ENCODE data around the gene ACVR2B.

The ACVR2B gene

DNA sequence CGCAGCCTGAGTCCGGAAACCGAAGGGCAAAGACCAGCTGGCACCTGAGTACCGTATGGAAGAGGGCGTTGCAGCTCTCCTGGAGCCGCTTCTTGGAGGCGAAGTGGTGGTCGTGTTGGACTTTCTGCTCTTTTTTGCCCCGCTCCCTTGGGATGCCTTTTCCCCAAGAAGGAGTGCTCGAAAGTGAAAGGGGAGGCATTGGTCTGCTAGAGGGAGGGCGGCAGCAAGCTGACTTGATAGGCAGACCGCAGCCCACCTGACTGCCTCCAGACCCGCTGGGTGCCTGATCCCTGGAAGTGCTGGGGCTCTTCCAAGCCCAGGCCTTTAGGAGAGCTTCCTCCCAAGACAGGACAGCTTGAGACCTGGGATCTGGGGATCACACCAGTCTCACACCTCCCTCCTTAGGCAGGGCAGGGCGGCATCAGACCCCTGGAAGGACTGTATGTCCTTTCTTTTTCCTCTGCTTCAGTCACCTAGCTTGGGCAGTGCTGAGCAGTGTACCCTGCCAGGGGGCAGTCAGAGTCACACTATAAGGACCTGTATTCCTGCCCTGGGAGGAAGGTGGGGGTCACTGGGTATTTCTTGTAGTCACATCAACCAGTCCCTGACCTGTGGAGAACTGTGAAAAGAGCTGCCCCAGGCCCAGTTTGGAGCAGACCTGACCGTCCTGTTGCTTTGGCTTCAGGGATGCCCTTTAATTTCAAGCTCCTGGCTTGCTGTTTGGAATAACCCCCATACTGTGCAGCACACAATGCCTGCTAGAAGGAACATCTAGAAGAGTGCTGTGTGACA, 2.1 kb downstream of the ACVR2B start:
- no peak for DNase-seq (ENCODE audit: low spot score)
- TF ChIP-seq, protein P1, sequence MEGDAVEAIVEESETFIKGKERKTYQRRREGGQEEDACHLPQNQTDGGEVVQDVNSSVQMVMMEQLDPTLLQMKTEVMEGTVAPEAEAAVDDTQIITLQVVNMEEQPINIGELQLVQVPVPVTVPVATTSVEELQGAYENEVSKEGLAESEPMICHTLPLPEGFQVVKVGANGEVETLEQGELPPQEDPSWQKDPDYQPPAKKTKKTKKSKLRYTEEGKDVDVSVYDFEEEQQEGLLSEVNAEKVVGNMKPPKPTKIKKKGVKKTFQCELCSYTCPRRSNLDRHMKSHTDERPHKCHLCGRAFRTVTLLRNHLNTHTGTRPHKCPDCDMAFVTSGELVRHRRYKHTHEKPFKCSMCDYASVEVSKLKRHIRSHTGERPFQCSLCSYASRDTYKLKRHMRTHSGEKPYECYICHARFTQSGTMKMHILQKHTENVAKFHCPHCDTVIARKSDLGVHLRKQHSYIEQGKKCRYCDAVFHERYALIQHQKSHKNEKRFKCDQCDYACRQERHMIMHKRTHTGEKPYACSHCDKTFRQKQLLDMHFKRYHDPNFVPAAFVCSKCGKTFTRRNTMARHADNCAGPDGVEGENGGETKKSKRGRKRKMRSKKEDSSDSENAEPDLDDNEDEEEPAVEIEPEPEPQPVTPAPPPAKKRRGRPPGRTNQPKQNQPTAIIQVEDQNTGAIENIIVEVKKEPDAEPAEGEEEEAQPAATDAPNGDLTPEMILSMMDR (IDR thresholded peaks at IDR 0.05; ENCODE audit: extremely low read depth, missing control alignments) = no peak

DNA sequence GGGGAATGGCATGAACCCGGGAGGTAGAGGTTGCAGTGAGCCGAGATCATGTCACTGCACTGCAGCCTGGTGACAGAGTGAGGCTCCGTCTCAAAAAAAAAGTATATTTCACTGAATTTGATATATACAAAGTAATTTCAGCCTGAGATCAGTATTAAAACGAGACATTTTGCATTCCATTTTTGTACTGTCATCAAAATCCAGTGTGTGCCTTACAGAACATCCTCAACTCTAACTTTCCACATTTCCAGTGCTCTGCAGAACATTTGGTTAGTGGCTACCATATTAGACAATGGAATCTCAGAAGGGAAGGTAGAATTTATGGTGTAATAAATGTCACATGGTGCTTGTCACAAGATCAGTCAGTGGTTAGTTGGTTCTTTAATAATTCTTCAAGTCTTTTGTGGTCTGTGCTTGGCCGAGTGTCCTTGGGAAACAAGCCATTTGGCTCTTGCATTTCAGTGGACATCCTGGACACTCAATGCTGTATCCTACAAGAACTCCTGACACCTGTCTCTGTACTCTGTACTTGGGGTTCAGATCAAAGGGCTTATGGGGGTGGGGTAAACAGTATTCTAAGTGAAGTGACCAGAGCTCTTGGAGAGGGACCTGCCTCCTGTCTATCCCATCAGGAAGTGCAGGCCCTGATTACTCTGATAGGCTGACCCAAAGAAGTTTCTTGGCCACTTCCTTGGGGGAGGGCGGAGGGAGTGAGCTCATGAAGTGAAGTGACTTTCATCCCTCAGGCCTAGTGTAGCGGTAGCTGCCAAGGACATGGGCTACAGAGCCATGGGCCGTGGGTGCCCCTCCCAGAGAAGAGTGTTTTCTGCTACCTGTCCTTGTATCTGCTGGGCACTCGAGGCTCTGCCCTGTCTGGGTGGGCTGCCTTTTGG, 3.7 kb downstream of the ACVR2B start:
- peak; percentile 6 for DNase-seq (ENCODE audit: low spot score)
- TF ChIP-seq, protein P1 (IDR thresholded peaks at IDR 0.05; ENCODE audit: extremely low read depth, missing control alignments) = no peak

GRCh38 chr3:38458796-38459498, 5.3 kb downstream of the ACVR2B start:
- DNase-seq (ENCODE audit: low spot score) = peak; percentile 4
- TF ChIP-seq, protein P1 (IDR thresholded peaks at IDR 0.05; ENCODE audit: extremely low read depth, missing control alignments) = no peak

DNA sequence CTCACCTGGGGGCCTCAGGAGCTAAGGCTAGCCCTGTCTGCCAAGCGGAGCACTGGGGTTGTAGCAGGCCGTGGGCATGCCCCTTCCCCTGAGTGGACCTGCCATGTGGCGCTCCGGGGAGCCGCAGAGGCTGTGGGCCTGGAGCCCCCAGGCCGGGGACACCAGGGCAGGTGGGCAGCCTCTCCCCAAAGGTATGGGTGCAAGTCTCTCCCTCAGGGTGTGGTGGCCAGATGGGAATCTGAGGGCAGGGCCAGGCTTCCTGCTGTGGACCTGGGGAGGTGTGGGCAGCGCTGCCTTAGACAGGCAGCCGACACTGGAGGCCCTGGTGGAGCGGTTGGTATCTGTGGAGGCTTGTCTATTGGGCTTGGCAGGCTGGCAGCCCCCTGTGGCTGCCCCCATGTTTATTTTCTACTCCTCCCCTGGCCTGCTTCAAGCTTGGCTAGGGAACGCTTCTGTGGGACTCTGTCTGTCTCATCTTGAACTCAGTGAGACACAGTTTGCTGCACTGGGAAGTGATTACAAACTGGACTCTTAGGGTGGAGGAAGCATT, 5.9 kb downstream of the ACVR2B start:
- TF ChIP-seq, protein P1 (IDR thresholded peaks at IDR 0.05; ENCODE audit: extremely low read depth, missing control alignments) = no peak
- peak; percentile 14 for DNase-seq (ENCODE audit: low spot score)

DNA sequence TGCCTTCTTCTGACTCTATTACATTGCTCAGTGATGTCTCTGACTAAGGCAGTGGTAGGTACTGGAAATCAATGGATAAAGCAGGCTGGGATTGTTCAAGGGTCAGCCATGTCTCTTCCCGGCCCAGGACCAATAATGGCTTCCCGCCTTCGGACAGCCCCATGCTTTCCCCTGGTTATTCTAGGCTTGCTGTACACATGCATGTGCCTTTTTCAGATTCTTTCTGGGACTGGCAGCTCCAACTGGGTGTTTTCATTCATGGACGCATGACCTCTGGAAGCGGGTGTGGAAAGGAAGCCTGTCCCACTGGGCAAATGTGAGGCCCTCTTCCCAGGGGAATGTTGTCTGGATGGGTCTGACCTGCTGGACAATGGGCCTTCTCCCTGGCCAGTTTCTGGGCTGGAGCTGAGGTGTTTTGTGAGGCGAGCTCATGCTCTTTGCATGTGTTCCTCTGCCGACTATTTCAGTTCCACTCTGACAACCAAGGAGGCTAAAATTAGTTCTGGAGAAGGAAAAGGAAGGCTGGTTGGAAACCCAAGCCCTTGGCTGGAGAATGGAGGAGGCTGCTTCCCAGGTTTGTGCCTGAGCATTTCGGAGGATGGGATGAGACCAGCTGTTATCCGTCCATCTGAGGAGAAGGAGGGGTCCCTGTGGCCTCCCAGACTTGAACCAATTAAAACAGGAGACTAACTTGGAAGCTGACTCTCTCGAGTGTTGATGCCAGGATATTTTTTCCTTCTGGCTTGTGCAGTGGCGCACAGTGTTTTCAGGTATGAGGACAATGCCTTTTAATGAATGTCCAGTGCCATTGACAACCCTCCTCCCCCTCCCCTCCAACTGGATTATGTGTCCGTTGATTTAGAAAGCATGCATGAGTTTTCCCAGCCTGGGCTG, 6.9 kb downstream of the ACVR2B start:
- TF ChIP-seq, protein P1 (IDR thresholded peaks at IDR 0.05; ENCODE audit: extremely low read depth, missing control alignments) = no peak

DNA sequence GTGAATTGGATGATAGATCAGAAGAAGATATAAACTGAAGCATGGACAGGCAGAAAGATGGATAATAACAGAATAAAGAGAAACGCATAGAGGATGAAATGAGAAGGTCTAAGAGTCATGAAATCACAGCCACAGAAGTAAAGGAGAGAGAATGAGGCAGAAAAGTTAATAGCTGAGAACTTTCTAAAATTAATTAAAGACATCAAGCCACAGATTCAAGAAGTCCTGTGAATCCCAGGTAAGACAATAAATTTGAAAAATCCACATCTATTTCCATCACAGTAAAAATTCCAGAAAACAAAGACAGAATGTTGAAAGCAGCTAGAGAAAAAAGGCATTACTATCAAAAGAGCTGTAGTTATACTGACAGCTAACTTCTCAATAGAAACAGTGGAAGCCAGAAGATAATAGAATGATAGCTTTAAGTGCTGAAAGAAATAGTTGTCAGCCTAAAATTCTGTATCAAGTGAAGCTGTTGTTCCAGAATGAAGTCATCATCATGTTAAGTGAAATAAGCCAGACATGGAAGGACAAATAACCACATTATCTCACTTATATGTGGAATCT, 12.0 kb downstream of the ACVR2B start:
- DNase-seq (ENCODE audit: low spot score) = no peak
- TF ChIP-seq, protein P1 (IDR thresholded peaks at IDR 0.05; ENCODE audit: extremely low read depth, missing control alignments) = no peak

More for the DNA sequence above, 6.9 kb downstream of the ACVR2B start:
- no peak for DNase-seq (ENCODE audit: low spot score)

Measured in GM20000 (cell line).